GM23338 (cell line): ENCODE results near the gene SH3BP2. TPM values are rescaled to one million over a fixed set of nuclear protein-coding genes. Genes with fewer than 3 reads are reported as not detected.

Experiments
- ATAC-seq: fragments of 200-7000 bp; cut with Tn5 transposase; 3 replicates; pipeline ENCODE4 v1.9.1; 2020
- DNase-seq: peaks from one replicate; pipeline ENCODE4 v3.0.0-alpha.2; 2015; ENCODE audit warnings: low spot score
- H2AFZ ChIP-seq: fragments of 200-600 bp; sonication (generic); 2 replicates; pipeline ENCODE4 v1.8.0; 2016; ENCODE audit warnings: antibody characterized with exemption, mild to moderate bottlenecking, moderate library complexity
- H3F3A ChIP-seq: fragments of 200-600 bp; sonication (generic); replicated peaks from 2 replicates; pipeline ENCODE4 v1.8.0; 2017; ENCODE audit warnings: antibody characterized with exemption, mixed run types, low read depth
- H3K27ac ChIP-seq: fragments of 200-600 bp; sonication (generic); 2 replicates; pipeline ENCODE4 v1.6.1; 2016; ENCODE audit warnings: low read depth
- H3K27me3 ChIP-seq: fragments of 200-600 bp; sonication (generic); 2 replicates; pipeline ENCODE4 v1.8.0; 2016; ENCODE audit warnings: mild to moderate bottlenecking, mixed run types, moderate library complexity; ENCODE audit not compliant: insufficient read depth
- H3K36me3 ChIP-seq: fragments of 200-600 bp; sonication (generic); 2 replicates; pipeline ENCODE4 v1.8.0; 2016; ENCODE audit warnings: mild to moderate bottlenecking; ENCODE audit not compliant: insufficient read depth
- H3K4me1 ChIP-seq: fragments of 200-600 bp; sonication (generic); 2 replicates; pipeline ENCODE4 v1.8.0; 2016; ENCODE audit warnings: mild to moderate bottlenecking, moderate library complexity; ENCODE audit not compliant: insufficient read depth
- H3K4me2 ChIP-seq: fragments of 200-600 bp; sonication (generic); 2 replicates; pipeline ENCODE4 v1.7.1; 2017; ENCODE audit warnings: mixed run types
- H3K4me3 ChIP-seq: fragments of 200-600 bp; sonication (generic); 2 replicates; pipeline ENCODE4 v1.6.1; 2016; ENCODE audit warnings: mixed run types
- H3K79me2 ChIP-seq: fragments of 200-600 bp; sonication (generic); replicated peaks from 2 replicates; pipeline ENCODE4 v1.8.0; 2017; ENCODE audit warnings: mild to moderate bottlenecking; ENCODE audit not compliant: insufficient read depth
- H3K9me2 ChIP-seq: fragments of 200-600 bp; sonication (generic); 2 replicates; pipeline ENCODE4 v1.8.0; 2017; ENCODE audit not compliant: insufficient read depth
- H4K20me1 ChIP-seq: fragments of 200-600 bp; sonication (generic); replicated peaks from 2 replicates; pipeline ENCODE4 v1.8.0; 2017; ENCODE audit warnings: mild to moderate bottlenecking; ENCODE audit not compliant: insufficient read depth
- H3K27ac Mint-ChIP-seq: 2 replicates; pipeline ENCODE4 v1.8.0; 2020; ENCODE audit warnings: inconsistent platforms, mild to moderate bottlenecking, moderate library complexity, mixed read lengths
- H3K27me3 Mint-ChIP-seq: 3 replicates; pipeline ENCODE4 v1.8.0; 2022; ENCODE audit warnings: low read depth, mild to moderate bottlenecking, moderate library complexity, mixed read lengths, inconsistent platforms; ENCODE audit not compliant: insufficient read depth, poor library complexity
- H3K36me3 Mint-ChIP-seq: 3 replicates; pipeline ENCODE4 v1.8.0; 2021; ENCODE audit warnings: low read depth, mild to moderate bottlenecking, inconsistent platforms, moderate library complexity, mixed read lengths
- H3K4me1 Mint-ChIP-seq: 3 replicates; pipeline ENCODE4 v1.8.0; 2020; ENCODE audit warnings: mild to moderate bottlenecking, inconsistent platforms, mixed read lengths
- H3K4me3 Mint-ChIP-seq: 3 replicates; pipeline ENCODE4 v1.8.0; 2021; ENCODE audit warnings: moderate library complexity, mild to moderate bottlenecking, inconsistent platforms, mixed read lengths
- H3K9me3 Mint-ChIP-seq: 3 replicates; pipeline ENCODE4 v1.8.0; 2020; ENCODE audit warnings: moderate library complexity, mild to moderate bottlenecking, inconsistent platforms, mixed read lengths
- CREB1 ChIP-seq: fragments of 250-450 bp; sonication (Bioruptor Pico); IDR thresholded peaks from 2 replicates; pipeline ENCODE4 v1.5.0; 2020; ENCODE audit warnings: low read depth, mild to moderate bottlenecking, moderate library complexity
- EZH2 ChIP-seq: fragments of 200-600 bp; sonication (generic); IDR thresholded peaks from one replicate; pipeline ENCODE4 v1.8.0; 2017; ENCODE audit warnings: antibody characterized with exemption, mild to moderate bottlenecking, low read depth; ENCODE audit not compliant: unreplicated experiment
- EZH2phosphoT487 ChIP-seq: fragments of 200-600 bp; sonication (generic); IDR thresholded peaks from one replicate; pipeline ENCODE4 v1.8.1; 2018; ENCODE audit warnings: antibody characterized with exemption; ENCODE audit not compliant: unreplicated experiment
- JUNB ChIP-seq: IDR thresholded peaks from one replicate; pipeline ENCODE4 v1.6.1; 2016; ENCODE audit warnings: antibody characterized with exemption; ENCODE audit not compliant: unreplicated experiment
- NANOG ChIP-seq: IDR thresholded peaks from 2 replicates; pipeline ENCODE4 v1.6.1; 2016; ENCODE audit warnings: antibody characterized with exemption, borderline replicate concordance
- POLR2AphosphoS5 ChIP-seq: IDR thresholded peaks from 2 replicates; pipeline ENCODE4 v1.6.1; 2016; ENCODE audit warnings: antibody characterized with exemption, low read depth
- REST ChIP-seq: IDR thresholded peaks from one replicate; pipeline ENCODE4 v1.6.1; 2018; ENCODE audit warnings: antibody characterized with exemption; ENCODE audit not compliant: unreplicated experiment
- STAT1 ChIP-seq: IDR thresholded peaks from one replicate; pipeline ENCODE4 v1.6.1; 2016; ENCODE audit warnings: antibody characterized with exemption; ENCODE audit not compliant: unreplicated experiment
- ZNF114 ChIP-seq: fragments of 250-450 bp; sonication (Bioruptor Pico); IDR thresholded peaks from 2 replicates; pipeline ENCODE4 v1.5.0; 2020; ENCODE audit warnings: mild to moderate bottlenecking, moderate library complexity
- ZNF331 ChIP-seq: fragments of 250-450 bp; sonication (Bioruptor Pico); IDR thresholded peaks from 2 replicates; pipeline ENCODE4 v1.5.0; 2020; ENCODE audit warnings: low read depth, mild to moderate bottlenecking, moderate library complexity
- polyA plus RNA-seq: library from polyadenylated mRNA; unstranded; fragments of >200 nt; fragmentation: Nextera tagmentation; extraction: Ambion mirVana; gene quantifications from 2 replicates; pipeline ENCODE4 v1.2.1, GENCODE V29; 2016
- total RNA-seq: library from RNA; depleted of rRNA; stranded (reverse); fragments of >200 nt; shearing (Covaris generic); gene quantifications from 2 replicates; pipeline ENCODE4 v1.2.3, GENCODE V29; 2014
- TF ChIP-seq, protein P1 (sequence below): fragments of 250-450 bp; sonication (Bioruptor Pico); IDR thresholded peaks from 2 replicates; pipeline ENCODE4 v1.5.0; 2020; ENCODE audit warnings: mild to moderate bottlenecking, moderate library complexity
- TF ChIP-seq, protein P2 (sequence below): IDR thresholded peaks from 2 replicates; pipeline ENCODE4 v1.6.1; 2016; ENCODE audit warnings: antibody characterized with exemption

SH3BP2 gene
- total and polyA plus RNA-seq, 2 experiments from 2014 or later, result 15.2 to 43.9 TPM

GRCh38 chr4:2806390-2807355 lies 13.8 kb downstream of the SH3BP2 start:
- no peaks in the 10 kb centered on the region for H4K20me1 ChIP-seq
- peaks cover 4% of the 10 kb centered on the region for H3K4me1 ChIP-seq
- Mint-ChIP-seq H3K9me3 (no peaks in the 10 kb centered on the region), H3K27me3 (peaks cover 2% of the 10 kb centered on the region), H3K4me1 (peaks cover 14% of the 10 kb centered on the region), H3K4me3 (no peak overlapping the region), H3K27ac (peak overlapping the region; percentile 33; the same call in 1 of the 2 replicates), H3K36me3 (no peaks in the 10 kb centered on the region)
- no peak overlapping the region for H3K4me2 ChIP-seq
- H3K9me2 ChIP-seq, result no peaks in the 10 kb centered on the region
- no peak overlapping the region for H3K27ac ChIP-seq
- H3K36me3 ChIP-seq, result no peaks in the 10 kb centered on the region
- no peak for DNase-seq
- TF ChIP-seq ZNF331 (CRISPR knock-in tag) (no peak), JUNB (no peak), NANOG (no peak), EZH2phosphoT487 (no peak), EZH2 (no peak), CREB1 (no peak), ZNF114 (CRISPR knock-in tag) (no peak), STAT1 (no peak), REST (no peak), POLR2AphosphoS5 (no peak)
- TF ChIP-seq, protein P1, sequence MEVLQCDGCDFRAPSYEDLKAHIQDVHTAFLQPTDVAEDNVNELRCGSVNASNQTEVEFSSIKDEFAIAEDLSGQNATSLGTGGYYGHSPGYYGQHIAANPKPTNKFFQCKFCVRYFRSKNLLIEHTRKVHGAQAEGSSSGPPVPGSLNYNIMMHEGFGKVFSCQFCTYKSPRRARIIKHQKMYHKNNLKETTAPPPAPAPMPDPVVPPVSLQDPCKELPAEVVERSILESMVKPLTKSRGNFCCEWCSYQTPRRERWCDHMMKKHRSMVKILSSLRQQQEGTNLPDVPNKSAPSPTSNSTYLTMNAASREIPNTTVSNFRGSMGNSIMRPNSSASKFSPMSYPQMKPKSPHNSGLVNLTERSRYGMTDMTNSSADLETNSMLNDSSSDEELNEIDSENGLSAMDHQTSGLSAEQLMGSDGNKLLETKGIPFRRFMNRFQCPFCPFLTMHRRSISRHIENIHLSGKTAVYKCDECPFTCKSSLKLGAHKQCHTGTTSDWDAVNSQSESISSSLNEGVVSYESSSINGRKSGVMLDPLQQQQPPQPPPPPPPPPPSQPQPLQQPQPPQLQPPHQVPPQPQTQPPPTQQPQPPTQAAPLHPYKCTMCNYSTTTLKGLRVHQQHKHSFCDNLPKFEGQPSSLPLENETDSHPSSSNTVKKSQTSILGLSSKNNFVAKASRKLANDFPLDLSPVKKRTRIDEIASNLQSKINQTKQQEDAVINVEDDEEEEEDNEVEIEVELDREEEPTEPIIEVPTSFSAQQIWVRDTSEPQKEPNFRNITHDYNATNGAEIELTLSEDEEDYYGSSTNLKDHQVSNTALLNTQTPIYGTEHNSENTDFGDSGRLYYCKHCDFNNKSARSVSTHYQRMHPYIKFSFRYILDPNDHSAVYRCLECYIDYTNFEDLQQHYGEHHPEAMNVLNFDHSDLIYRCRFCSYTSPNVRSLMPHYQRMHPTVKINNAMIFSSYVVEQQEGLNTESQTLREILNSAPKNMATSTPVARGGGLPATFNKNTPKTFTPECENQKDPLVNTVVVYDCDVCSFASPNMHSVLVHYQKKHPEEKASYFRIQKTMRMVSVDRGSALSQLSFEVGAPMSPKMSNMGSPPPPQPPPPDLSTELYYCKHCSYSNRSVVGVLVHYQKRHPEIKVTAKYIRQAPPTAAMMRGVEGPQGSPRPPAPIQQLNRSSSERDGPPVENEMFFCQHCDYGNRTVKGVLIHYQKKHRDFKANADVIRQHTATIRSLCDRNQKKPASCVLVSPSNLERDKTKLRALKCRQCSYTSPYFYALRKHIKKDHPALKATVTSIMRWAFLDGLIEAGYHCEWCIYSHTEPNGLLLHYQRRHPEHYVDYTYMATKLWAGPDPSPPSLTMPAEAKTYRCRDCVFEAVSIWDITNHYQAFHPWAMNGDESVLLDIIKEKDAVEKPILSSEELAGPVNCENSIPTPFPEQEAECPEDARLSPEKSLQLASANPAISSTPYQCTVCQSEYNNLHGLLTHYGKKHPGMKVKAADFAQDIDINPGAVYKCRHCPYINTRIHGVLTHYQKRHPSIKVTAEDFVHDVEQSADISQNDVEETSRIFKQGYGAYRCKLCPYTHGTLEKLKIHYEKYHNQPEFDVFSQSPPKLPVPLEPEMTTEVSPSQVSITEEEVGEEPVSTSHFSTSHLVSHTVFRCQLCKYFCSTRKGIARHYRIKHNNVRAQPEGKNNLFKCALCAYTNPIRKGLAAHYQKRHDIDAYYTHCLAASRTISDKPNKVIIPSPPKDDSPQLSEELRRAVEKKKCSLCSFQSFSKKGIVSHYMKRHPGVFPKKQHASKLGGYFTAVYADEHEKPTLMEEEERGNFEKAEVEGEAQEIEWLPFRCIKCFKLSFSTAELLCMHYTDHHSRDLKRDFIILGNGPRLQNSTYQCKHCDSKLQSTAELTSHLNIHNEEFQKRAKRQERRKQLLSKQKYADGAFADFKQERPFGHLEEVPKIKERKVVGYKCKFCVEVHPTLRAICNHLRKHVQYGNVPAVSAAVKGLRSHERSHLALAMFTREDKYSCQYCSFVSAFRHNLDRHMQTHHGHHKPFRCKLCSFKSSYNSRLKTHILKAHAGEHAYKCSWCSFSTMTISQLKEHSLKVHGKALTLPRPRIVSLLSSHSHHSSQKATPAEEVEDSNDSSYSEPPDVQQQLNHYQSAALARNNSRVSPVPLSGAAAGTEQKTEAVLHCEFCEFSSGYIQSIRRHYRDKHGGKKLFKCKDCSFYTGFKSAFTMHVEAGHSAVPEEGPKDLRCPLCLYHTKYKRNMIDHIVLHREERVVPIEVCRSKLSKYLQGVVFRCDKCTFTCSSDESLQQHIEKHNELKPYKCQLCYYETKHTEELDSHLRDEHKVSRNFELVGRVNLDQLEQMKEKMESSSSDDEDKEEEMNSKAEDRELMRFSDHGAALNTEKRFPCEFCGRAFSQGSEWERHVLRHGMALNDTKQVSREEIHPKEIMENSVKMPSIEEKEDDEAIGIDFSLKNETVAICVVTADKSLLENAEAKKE (CRISPR knock-in tag), result no peak
- TF ChIP-seq, protein P2, sequence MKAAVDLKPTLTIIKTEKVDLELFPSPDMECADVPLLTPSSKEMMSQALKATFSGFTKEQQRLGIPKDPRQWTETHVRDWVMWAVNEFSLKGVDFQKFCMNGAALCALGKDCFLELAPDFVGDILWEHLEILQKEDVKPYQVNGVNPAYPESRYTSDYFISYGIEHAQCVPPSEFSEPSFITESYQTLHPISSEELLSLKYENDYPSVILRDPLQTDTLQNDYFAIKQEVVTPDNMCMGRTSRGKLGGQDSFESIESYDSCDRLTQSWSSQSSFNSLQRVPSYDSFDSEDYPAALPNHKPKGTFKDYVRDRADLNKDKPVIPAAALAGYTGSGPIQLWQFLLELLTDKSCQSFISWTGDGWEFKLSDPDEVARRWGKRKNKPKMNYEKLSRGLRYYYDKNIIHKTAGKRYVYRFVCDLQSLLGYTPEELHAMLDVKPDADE, result no peak
- no peak for ATAC-seq
- peaks cover 7% of the 10 kb centered on the region for H3F3A ChIP-seq
- H3K27me3 ChIP-seq, result no peaks in the 10 kb centered on the region
- no peak overlapping the region for H2AFZ ChIP-seq
- H3K4me3 ChIP-seq, result no peak overlapping the region
- H3K79me2 ChIP-seq, result no peaks in the 10 kb centered on the region
